ENCODE results near the gene RTEL1. TPM values are rescaled to one million over a fixed set of nuclear protein-coding genes. Genes with fewer than 3 reads are reported as not detected.

The RTEL1 gene
- total and polyA plus RNA-seq, 9 of the 15 experiments (the other 6 are each of a cell fraction or from before 2014, with no cell fraction given): 0.36 to 61.0 (median 17.9) TPM

DNA sequence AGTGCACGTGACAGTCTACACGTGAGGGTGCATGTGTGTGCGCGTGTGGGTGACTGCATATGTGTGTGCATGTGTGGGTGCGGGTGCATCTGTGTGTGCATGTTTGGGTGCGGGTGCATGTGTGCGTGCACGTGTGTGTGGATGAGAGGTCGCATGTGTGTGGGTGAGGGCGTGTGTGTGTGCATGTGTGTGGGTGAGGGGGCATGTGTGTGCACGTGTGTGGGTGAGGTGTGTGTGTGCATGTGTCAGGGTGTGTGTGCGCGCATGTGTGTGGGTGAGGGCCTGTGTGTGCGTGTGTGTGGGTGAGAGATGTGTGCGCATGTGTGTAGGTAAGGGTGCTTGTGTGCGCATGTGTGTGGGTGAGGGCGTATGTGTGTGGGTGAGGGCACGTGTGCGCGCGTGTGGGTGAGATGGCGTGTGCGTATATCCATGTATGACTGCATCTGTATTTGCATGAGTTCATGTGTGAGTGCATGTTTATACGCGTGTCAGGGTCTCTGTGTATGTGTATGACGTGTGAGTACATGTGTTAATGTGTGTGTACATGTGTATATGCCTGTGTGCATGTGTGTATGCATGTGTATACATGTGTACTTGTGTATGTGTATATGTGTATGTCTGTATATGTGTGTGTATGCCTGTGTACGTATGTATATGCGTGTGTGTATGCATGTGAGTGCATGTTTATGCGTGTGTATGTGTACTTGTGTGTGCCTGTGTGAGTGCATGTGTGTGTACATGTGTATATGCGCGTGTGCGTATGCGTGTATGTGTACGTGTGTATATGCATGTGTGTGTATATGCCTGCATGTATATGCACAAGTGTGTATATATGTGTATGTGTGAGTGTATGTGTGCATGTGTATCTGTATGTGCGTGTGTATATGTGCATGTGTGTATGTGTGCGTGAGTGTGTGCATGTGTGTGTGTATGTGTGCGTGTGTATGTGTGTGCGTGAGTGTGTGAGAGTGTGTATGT lies 74.3 kb downstream of the RTEL1 start:
- Histone ChIP-seq H3K9me1 (ENCODE audit: control insufficient read depth, insufficient read depth, low read length) (no peaks in the 10 kb centered on the region), H3K4me3 (no peak overlapping the region), H3K27me3 (ENCODE audit: control insufficient read depth in 2 of 2, insufficient read depth in 2 of 2, low read length in 2 of 2) (no peaks in the 10 kb centered on the region), H3K27ac (ENCODE audit: extremely low read depth, low read depth, low read length) (no peak overlapping the region; the same call in 2 of the 3 replicates), H3K9me3 (replicated peaks; ENCODE audit: control insufficient read depth, insufficient read depth, low read depth, low read length) (peaks cover 4% of the 10 kb centered on the region), H3K4me2 (ENCODE audit: insufficient read depth, low read length) (no peak overlapping the region), H4K20me1 (replicated peaks; ENCODE audit: control insufficient read depth, insufficient read depth, low read length) (0 out of 2 replicates have a peak, but pooled peaks cover 5% of the 10 kb centered on the region), H3K36me3 (ENCODE audit: control insufficient read depth, insufficient read depth, low read length) (peaks cover 71% of the 10 kb centered on the region; the same call in 2 of the 3 replicates), H3K9ac (ENCODE audit: insufficient read depth in 1 of 2, low read depth in 2 of 2, low read length in 2 of 2) (no peak overlapping the region), H3K79me2 (ENCODE audit: control insufficient read depth, insufficient read depth, low read length) (peaks cover 26% of the 10 kb centered on the region), H3K4me1 (replicated peaks in 1 of 2; ENCODE audit: control insufficient read depth in 2 of 2, insufficient read depth in 2 of 2, low read length in 2 of 2) (peaks cover 5 to 49% of the 10 kb centered on the region in 2 experiments; a peak in 4 of 5 replicates), H2AFZ (ENCODE audit: low read depth, low read length) (no peak overlapping the region)
- 87% methylated on average over 31 of the region's 38 CpGs for WGBS (ENCODE audit: insufficient coverage, low coverage, missing lambda C conversion rate)
- in situ Hi-C loops (cut with MboI) (no loop called here), intact Hi-C loops (cut with micrococcal nuclease) (no loop called here)
- ChIA-PET POLR2A (no interaction called here), CTCF (ENCODE audit: low intra/inter-chr PET ratio) (no interaction called here)
- no TSS peak for BruUV-seq (replicated peaks)
- ATAC-seq: no peak
- FAIRE-seq: peak; percentile 48
- peak in 1 of 2 experiments; percentile 95; a peak in 2 of 4 replicates for TF ChIP-seq KDM1A (IDR thresholded peaks at IDR 0.05)
- TF ChIP-seq OTX1 (CRISPR knock-in tag; IDR thresholded peaks at IDR 0.05): 0 out of 2 replicates have a peak, but pooled peaks have one; percentile 45
- TF ChIP-seq, protein P1, sequence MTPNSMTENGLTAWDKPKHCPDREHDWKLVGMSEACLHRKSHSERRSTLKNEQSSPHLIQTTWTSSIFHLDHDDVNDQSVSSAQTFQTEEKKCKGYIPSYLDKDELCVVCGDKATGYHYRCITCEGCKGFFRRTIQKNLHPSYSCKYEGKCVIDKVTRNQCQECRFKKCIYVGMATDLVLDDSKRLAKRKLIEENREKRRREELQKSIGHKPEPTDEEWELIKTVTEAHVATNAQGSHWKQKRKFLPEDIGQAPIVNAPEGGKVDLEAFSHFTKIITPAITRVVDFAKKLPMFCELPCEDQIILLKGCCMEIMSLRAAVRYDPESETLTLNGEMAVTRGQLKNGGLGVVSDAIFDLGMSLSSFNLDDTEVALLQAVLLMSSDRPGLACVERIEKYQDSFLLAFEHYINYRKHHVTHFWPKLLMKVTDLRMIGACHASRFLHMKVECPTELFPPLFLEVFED (CRISPR knock-in tag; conservative IDR thresholded peaks at IDR 0.05): 0 out of 2 replicates have a peak, but pooled peaks have one; percentile 37
- TF ChIP-seq ARHGAP35 (IDR thresholded peaks at IDR 0.05; ENCODE audit: partially characterized antibody): peak; percentile 19
- TF ChIP-seq ELF2 (CRISPR knock-in tag; IDR thresholded peaks at IDR 0.05): no peak
- TF ChIP-seq STAT5A (IDR thresholded peaks at IDR 0.05; ENCODE audit: borderline replicate concordance, low read length): peak; percentile 52; the same call in 1 of the 2 replicates
- TF ChIP-seq POLR2G (IDR thresholded peaks at IDR 0.05; ENCODE audit: low read depth, low read length): peak; percentile 43
- TF ChIP-seq POLR2A (conservative IDR thresholded peaks at IDR 0.05): 0 out of 2 replicates have a peak, but pooled peaks have one; percentile 20
- TF ChIP-seq SUPT5H (IDR thresholded peaks at IDR 0.05): peak; percentile 47; the same call in 1 of the 2 replicates
- TF ChIP-seq, protein P2, sequence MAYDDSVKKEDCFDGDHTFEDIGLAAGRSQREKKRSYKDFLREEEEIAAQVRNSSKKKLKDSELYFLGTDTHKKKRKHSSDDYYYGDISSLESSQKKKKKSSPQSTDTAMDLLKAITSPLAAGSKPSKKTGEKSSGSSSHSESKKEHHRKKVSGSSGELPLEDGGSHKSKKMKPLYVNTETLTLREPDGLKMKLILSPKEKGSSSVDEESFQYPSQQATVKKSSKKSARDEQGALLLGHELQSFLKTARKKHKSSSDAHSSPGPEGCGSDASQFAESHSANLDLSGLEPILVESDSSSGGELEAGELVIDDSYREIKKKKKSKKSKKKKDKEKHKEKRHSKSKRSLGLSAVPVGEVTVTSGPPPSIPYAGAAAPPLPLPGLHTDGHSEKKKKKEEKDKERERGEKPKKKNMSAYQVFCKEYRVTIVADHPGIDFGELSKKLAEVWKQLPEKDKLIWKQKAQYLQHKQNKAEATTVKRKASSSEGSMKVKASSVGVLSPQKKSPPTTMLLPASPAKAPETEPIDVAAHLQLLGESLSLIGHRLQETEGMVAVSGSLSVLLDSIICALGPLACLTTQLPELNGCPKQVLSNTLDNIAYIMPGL (CRISPR knock-in tag; IDR thresholded peaks at IDR 0.05): no peak
- TF ChIP-seq MAZ (CRISPR knock-in tag; conservative IDR thresholded peaks at IDR 0.05 in 1 of 2, IDR thresholded peaks at IDR 0.05 in 1 of 2): no peak
- TF ChIP-seq ASH1L (IDR thresholded peaks at IDR 0.05; ENCODE audit: borderline replicate concordance, low read depth, partially characterized antibody): no peak
- TF ChIP-seq, protein P3, sequence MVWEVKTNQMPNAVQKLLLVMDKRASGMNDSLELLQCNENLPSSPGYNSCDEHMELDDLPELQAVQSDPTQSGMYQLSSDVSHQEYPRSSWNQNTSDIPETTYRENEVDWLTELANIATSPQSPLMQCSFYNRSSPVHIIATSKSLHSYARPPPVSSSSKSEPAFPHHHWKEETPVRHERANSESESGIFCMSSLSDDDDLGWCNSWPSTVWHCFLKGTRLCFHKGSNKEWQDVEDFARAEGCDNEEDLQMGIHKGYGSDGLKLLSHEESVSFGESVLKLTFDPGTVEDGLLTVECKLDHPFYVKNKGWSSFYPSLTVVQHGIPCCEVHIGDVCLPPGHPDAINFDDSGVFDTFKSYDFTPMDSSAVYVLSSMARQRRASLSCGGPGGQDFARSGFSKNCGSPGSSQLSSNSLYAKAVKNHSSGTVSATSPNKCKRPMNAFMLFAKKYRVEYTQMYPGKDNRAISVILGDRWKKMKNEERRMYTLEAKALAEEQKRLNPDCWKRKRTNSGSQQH (CRISPR knock-in tag; IDR thresholded peaks at IDR 0.05): 0 out of 2 replicates have a peak, but pooled peaks have one; percentile 15
- DNase-seq (ENCODE audit: extremely low read depth in 1 of 4, low spot score in 3 of 4): no peak
